Subcutaneous abdominal adipose tissue (tissue), 5 donors: ENCODE results near the gene TNRC6C.

Experiments
- H3K27ac ChIP-seq: one replicate; pipeline ENCODE4 v1.7.0; 2013; ENCODE audit warnings: low read depth, mild to moderate bottlenecking, inconsistent platforms, low read length, moderate library complexity
- H3K27me3 ChIP-seq, 5 donors: one replicate each; pipeline ENCODE4 v1.7.0; 2013; ENCODE audit warnings: low read length in 5 of 5, inconsistent platforms in 1 of 5; ENCODE audit not compliant: control insufficient read depth in 5 of 5, insufficient read depth in 4 of 5
- H3K36me3 ChIP-seq, 5 donors: one replicate each; pipeline ENCODE4 v1.7.0; 2013; ENCODE audit warnings: low read length in 5 of 5; ENCODE audit not compliant: control insufficient read depth in 5 of 5, insufficient read depth in 5 of 5
- H3K4me1 ChIP-seq, 5 donors: one replicate each; pipeline ENCODE4 v1.7.0; 2013; ENCODE audit warnings: low read length in 5 of 5, mild to moderate bottlenecking in 3 of 5, moderate library complexity in 1 of 5; ENCODE audit not compliant: control insufficient read depth in 5 of 5, insufficient read depth in 5 of 5
- H3K4me3 ChIP-seq, 5 donors: one replicate each; pipeline ENCODE4 v1.7.0; 2013; ENCODE audit warnings: low read length in 5 of 5, low read depth in 1 of 5
- H3K9ac ChIP-seq, 5 donors: one replicate each; pipeline ENCODE4 v1.7.0; 2013; ENCODE audit warnings: low read length in 5 of 5, mild to moderate bottlenecking in 4 of 5, moderate library complexity in 3 of 5
- H3K9me3 ChIP-seq, 5 donors: one replicate each; pipeline ENCODE4 v1.7.0; 2013; ENCODE audit warnings: low read length in 5 of 5; ENCODE audit not compliant: control insufficient read depth in 5 of 5
- donor health status: healthy.
- donor health status: healthy.
- donor health status: healthy.
- donor health status: healthy.
- donor health status: healthy.

Gene TNRC6C

GRCh38 chr17:77946900-77947645 lies 11.4 kb upstream of the TNRC6C start:
- H3K36me3 ChIP-seq, result no peaks in the 10 kb centered on the region
- no peaks in the 10 kb centered on the region for H3K9me3 ChIP-seq
- peaks cover 0 to 2% (median 0%) of the 10 kb centered on the region in 5 donors for H3K27me3 ChIP-seq
- H3K27ac ChIP-seq, result no peak overlapping the region
- peaks cover 0 to 14% (median 11%) of the 10 kb centered on the region in 5 donors for H3K4me1 ChIP-seq
- H3K4me3 ChIP-seq, result no peak overlapping the region
- no peak overlapping the region for H3K9ac ChIP-seq

- no peak overlapping the region for H3K9ac ChIP-seq
- peaks cover 0 to 3% (median 0%) of the 10 kb centered on the region in 5 donors for H3K27me3 ChIP-seq
- H3K9me3 ChIP-seq, result no peaks in the 10 kb centered on the region
- peaks cover 0 to 14% (median 11%) of the 10 kb centered on the region in 5 donors for H3K4me1 ChIP-seq
- no peaks in the 10 kb centered on the region for H3K36me3 ChIP-seq
- H3K27ac ChIP-seq, result no peak overlapping the region
- no peak overlapping the region for H3K4me3 ChIP-seq
Measured at GRCh38 chr17:77948690-77949114, 9.8 kb upstream of the TNRC6C start.

GRCh38 chr17:77951123-77951522 lies 7.4 kb upstream of the TNRC6C start:
- Histone ChIP-seq H3K36me3 (no peaks in the 10 kb centered on the region), H3K4me1 (peaks cover 0 to 3% (median 0%) of the 10 kb centered on the region in 5 donors), H3K9ac (no peak overlapping the region), H3K9me3 (no peaks in the 10 kb centered on the region), H3K27me3 (peaks cover 0 to 3% (median 0%) of the 10 kb centered on the region in 5 donors), H3K4me3 (no peak overlapping the region), H3K27ac (no peak overlapping the region)

- Histone ChIP-seq H3K4me3 (no peak overlapping the region), H3K9me3 (no peaks in the 10 kb centered on the region), H3K36me3 (no peaks in the 10 kb centered on the region), H3K9ac (no peak overlapping the region), H3K4me1 (peaks cover 0 to 4% (median 2%) of the 10 kb centered on the region in 5 donors), H3K27me3 (peaks cover 0 to 3% (median 0%) of the 10 kb centered on the region in 5 donors), H3K27ac (no peak overlapping the region)
Measured at GRCh38 chr17:77952368-77952767, 6.1 kb upstream of the TNRC6C start.

- Histone ChIP-seq H3K27me3 (peaks cover 0 to 3% (median 0%) of the 10 kb centered on the region in 5 donors), H3K9me3 (no peaks in the 10 kb centered on the region), H3K4me1 (peaks cover 0 to 36% (median 31%) of the 10 kb centered on the region in 5 donors), H3K27ac (peak overlapping the region; percentile 18), H3K4me3 (peak overlapping the region; percentile 65 to 88 (median 74)), H3K9ac (peak overlapping the region in 3 of 5 donors; percentile 1 to 68 (median 44)), H3K36me3 (no peaks in the 10 kb centered on the region)
Measured at GRCh38 chr17:77957235-77957856, 1.2 kb upstream of the TNRC6C start.

GRCh38 chr17:77958716-77959125 lies 218 bp downstream of the TNRC6C start:
- Histone ChIP-seq H3K27me3 (no peaks in the 10 kb centered on the region), H3K9ac (no peak overlapping the region), H3K4me3 (peak overlapping the region in 3 of 5 donors; percentile 20 to 76 (median 67)), H3K4me1 (peaks cover 4 to 43% (median 36%) of the 10 kb centered on the region in 5 donors), H3K36me3 (no peaks in the 10 kb centered on the region), H3K9me3 (no peaks in the 10 kb centered on the region), H3K27ac (no peak overlapping the region)

GRCh38 chr17:77959126-77959925 lies 823 bp downstream of the TNRC6C start:
- Histone ChIP-seq H3K27me3 (no peaks in the 10 kb centered on the region), H3K36me3 (no peaks in the 10 kb centered on the region), H3K9me3 (no peaks in the 10 kb centered on the region), H3K27ac (no peak overlapping the region), H3K4me1 (peaks cover 4 to 49% (median 38%) of the 10 kb centered on the region in 5 donors), H3K4me3 (peak overlapping the region; percentile 67 to 87 (median 76)), H3K9ac (peak overlapping the region in 4 of 5 donors; percentile 65 to 75 (median 68))

GRCh38 chr17:77959926-77960521 lies 1.5 kb downstream of the TNRC6C start:
- Histone ChIP-seq H3K4me3 (peak overlapping the region; percentile 67 to 87 (median 73)), H3K27ac (no peak overlapping the region), H3K9me3 (no peaks in the 10 kb centered on the region), H3K36me3 (no peaks in the 10 kb centered on the region), H3K27me3 (no peaks in the 10 kb centered on the region), H3K4me1 (peaks cover 4 to 50% (median 38%) of the 10 kb centered on the region in 5 donors), H3K9ac (peak overlapping the region in 4 of 5 donors; percentile 65 to 75 (median 68))

GRCh38 chr17:77961741-77962140 lies 3.2 kb downstream of the TNRC6C start:
- Histone ChIP-seq H3K4me1 (peaks cover 6 to 60% (median 47%) of the 10 kb centered on the region in 5 donors), H3K27me3 (no peaks in the 10 kb centered on the region), H3K27ac (no peak overlapping the region), H3K9me3 (no peaks in the 10 kb centered on the region), H3K36me3 (no peaks in the 10 kb centered on the region), H3K9ac (no peak overlapping the region), H3K4me3 (no peak overlapping the region)
